SKM-1 (cell line): ENCODE data around the gene ADAM11.

Experiments
- DNase-seq: peaks from one replicate; lab custom pipeline; 2025; ENCODE audit not compliant: unreplicated experiment; lab: John Stamatoyannopoulos, UW

Gene ADAM11

DNA sequence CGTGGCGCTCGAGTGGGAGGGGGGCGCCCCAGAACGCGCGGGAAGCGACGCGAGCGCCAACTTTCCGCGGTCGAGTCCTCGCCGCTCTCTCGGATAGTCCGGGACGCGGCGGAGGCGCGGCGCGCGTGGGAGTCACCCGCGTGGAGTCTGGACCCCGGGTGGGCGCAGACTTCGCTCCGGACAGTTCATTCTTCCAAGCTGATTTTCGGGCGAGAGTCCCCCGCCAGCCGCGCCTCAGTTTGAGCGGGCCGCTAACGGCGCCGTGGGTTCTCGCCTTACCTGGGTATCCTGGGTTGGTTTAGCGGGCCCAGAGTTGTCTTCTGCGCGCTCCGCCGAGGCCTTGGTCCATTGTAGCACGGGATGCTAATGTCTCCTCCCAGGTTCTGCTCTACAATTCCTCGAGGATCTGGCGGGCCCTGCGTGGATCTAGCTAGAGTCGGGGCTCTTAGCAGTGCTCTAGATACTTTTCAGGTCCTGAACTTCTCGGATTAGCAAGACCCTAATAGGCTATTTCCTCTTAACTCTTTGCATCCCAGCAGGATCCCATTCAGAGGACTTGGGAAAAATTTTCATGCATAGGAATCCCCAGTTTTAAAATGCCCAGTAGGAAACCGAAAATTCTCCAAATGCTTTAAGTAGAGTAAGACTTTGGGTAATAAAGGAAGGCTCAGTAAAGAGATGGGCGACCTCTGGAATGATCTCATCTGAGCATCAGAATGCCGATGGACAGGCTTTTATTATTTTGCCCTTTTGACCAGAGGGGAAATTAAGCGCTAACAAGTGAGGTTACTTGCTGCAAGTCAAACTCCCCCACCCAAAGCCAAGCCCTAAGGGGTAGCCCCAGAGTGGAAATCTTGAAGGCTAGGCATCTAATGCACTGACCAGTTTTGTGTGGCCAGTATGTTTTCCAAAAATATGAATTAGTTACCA lies 71.8 kb downstream of the ADAM11 start:
- no peak for DNase-seq

DNA sequence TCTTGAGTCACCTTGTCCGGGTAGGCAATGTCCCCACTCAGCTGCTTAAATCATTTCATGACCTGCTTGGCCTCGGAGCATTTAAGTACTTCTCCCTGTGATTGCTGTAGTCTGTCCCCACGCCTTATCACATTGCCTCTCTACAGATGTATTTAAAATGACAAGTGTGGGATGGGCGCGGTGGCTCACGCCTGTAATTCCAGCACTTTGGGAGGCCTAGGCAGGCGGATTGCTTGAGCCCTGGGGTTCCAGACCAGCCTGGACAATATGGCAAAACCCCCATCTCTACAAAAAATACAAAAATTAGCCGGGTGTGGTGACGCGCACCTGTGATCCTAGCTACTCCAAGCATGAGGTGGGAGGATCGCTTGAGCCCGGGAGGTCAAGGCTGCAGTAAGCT lies 72.6 kb downstream of the ADAM11 start:
- DNase-seq, result no peak
